ENCODE data around the gene SLC1A1.
A peak's percentile ranks its signal among the peaks of the same experiment; 100 is the strongest.
"Not testable (repeated sequence)": the region's sequence is repeated elsewhere in the genome, so short reads cannot be mapped to it uniquely, and the experiment has no call there.

The SLC1A1 gene

GRCh38 chr9:4579001-4579400 lies 88.7 kb downstream of the SLC1A1 start:
- DNase-seq (ENCODE audit: low spot score) = peak; percentile 30

- no peak for DNase-seq (ENCODE audit: low spot score)
Measured at GRCh38 chr9:4581035-4581760, 90.9 kb downstream of the SLC1A1 start.

- DNase-seq (ENCODE audit: low spot score) = no peak
Measured at GRCh38 chr9:4581861-4582565, 91.7 kb downstream of the SLC1A1 start.

GRCh38 chr9:4583001-4583400 lies 92.7 kb downstream of the SLC1A1 start:
- no peak for DNase-seq (ENCODE audit: low spot score)

- DNase-seq (ENCODE audit: low spot score) = no peak
Measured at GRCh38 chr9:4584636-4585035, 94.4 kb downstream of the SLC1A1 start.

DNA sequence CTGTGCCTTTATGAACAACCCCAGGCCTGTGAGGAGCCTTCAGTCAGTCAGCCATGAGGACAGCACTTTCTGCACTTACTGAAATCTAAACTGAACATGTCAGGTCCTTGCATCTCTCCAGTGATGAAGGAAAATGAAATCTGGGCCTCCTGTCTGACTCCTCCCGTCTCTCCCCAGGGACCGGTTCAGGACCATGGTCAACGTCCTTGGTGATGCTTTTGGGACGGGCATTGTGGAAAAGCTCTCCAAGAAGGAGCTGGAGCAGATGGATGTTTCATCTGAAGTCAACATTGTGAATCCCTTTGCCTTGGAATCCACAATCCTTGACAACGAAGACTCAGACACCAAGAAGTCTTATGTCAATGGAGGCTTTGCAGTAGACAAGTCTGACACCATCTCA lies 94.9 kb downstream of the SLC1A1 start:
- DNase-seq (ENCODE audit: low spot score) = no peak

DNA sequence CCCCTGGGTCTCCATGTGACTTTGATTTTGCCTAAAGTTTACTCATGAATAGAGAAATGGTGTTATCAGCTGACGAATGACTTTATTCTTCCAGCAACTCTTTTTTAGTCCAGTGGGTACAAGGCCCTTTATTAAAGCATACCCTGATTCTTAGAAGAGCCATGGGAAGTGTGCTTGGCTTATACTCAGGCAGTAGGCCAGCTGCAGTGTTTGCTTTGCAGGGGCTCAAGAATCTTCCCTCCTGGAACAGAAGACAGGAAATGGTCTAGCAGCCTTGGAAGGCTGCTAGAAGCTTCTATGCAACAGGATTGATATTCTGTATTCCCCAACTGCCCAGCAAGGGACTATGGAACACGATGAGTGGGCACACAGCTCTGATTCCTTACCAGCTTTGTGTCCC lies 98.5 kb downstream of the SLC1A1 start:
- no peak for DNase-seq (ENCODE audit: low spot score)

DNA sequence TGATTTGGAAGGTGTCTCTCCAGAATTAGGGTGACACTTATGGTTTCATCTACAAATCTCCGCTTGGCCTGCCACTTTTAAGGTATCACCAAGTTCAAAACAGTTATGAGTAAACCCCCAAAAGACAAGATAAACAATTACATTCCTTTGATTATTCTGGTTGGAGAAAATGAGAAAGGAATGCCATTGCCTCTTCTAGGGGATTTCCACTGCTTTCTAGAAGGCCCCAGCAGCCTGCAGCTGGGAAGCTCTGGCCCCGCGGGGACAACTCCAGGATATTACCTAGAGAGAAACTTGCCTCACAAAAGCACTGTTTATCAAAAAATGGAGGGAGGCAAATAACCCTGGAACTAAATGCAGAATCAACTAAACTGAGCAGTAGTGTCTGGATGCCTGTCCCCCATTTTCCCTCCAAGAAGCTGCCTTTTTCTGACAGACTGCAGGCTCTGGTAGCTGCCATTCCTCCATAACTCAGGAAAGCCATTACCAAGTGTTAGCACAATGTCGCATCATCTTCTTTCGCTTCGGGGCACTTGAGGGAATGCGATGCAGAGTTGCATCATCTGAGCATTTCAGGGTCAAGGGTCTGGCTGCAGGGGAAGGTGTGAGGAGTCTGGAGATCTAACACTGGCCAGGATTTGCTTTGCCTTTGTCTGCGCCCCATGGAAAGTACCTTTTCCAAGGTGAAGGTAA lies 100.3 kb downstream of the SLC1A1 start:
- peak; percentile 38 for DNase-seq (ENCODE audit: low spot score)

- DNase-seq (ENCODE audit: low spot score) = no peak
Measured at GRCh38 chr9:4591123-4591500, 100.8 kb downstream of the SLC1A1 start.

DNA sequence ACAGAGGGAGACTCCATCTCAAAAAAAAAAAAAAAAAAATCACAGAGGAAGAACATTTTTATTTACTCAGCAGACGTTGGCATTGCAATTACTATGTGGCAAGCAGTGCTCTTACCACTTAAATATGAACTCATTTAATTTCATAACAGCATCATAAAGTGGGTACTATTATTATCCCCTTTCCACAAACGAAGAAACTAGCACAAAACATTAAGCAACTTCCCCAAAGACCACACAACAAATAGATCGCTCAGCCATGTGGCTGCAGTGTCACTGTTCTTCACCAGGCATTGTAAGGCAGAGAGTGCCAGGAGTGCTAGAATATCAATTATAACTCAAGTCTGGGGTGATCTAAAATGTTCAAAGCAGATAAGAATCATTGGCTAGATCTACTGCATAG lies 102.0 kb downstream of the SLC1A1 start:
- DNase-seq (ENCODE audit: low spot score) = no peak

DNA sequence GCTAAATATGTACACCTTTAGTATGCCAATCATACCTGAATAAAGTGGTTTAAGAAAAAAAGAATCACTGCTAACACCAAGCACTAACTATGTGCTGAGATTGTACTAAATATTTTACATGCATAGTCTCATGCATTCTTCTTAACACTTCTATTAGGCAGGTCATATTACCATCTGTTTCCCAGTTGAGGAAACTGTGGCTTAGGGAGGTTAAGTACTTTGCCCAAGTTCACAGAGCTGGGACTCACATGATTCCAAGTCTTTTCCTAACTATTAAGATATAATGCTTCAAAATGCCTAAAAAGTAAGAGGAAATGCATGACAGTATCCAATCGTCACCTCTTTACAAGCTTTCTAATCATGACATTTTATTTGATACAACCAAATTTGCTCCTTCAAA lies 102.6 kb downstream of the SLC1A1 start:
- peak; percentile 24 for DNase-seq (ENCODE audit: low spot score)

GRCh38 chr9:4594545-4594944 lies 104.3 kb downstream of the SLC1A1 start:
- no peak for DNase-seq (ENCODE audit: low spot score)

GRCh38 chr9:4594994-4595393 lies 104.7 kb downstream of the SLC1A1 start:
- no peak for DNase-seq (ENCODE audit: low spot score)

DNA sequence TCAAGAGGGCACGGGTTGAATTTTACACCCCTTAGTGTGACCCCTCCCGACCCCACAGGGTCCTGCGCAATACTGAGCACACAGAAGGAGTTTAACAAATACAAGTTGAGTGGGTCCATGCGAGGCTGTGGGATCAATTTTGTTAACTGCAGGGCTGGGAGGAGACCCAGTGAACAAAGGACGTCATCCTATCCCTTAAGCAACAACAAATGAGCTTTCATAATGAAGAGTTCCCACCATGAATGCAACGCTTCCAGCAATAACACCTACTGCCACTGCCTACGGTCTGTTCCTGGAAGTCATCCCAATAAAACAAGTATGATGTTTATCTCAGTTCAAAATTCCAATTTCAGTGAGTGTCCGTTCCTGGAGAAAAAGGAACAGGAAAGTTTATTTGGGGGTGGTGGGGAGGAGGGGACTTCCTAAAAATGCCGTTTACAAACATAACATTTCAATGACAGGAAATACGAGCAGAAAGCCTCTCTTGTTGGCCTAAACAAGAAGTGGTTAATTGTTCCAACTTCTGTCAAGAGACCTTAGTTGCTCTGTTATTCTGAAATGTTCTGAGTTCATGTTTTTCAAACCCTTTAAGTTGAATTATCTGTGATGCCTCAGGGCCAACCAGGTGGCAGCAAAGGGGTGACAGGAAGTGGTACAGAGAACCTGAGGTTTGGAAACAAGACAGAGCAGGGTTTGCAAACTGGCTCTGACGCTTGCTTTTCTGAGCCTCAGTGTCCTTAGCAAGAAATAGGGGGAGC lies 106.1 kb downstream of the SLC1A1 start:
- no peak for DNase-seq (ENCODE audit: low spot score)

- no peak for DNase-seq (ENCODE audit: low spot score)
Measured at GRCh38 chr9:4600368-4600767, 110.1 kb downstream of the SLC1A1 start.

DNA sequence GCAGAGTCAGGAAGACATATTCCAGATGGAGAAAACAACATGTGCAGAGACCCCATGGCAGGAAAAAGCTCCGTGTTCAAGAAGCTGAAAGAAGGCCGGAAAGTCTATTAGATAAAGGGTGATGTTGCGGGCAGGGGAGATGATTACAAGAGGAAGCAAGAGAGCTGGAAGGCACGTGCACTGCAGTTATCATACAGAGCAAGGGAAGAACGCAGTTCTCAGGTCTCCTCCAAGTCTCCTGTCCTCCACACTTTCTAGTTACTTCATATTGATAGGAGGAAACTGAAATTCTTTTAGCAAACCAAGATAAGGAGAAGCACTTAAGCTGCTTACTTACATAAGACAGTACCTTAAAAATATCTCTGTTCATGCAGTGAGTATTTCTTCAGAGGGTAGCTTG lies 113.6 kb downstream of the SLC1A1 start:
- DNase-seq (ENCODE audit: low spot score) = no peak

DNA sequence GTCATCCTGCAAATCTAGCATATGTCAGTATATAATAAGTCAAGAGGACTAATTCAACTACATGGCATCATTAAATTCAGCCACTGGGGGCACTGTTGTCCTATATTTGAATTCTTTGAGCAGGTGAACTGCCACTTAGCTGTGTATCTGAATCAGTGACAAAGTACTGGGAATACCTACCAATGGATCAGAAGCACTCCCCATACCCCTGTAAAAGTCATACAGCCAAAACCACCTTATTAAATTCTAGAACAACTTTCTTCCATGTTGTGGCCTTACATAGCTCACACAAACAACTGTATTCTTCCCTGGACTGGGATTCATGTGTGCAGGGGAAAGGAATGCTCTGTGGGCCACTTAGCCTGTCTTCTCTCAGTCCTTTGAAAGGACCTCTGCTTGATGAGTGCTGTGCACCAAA lies 114.4 kb downstream of the SLC1A1 start:
- peak; percentile 67 for DNase-seq (ENCODE audit: low spot score)

DNA sequence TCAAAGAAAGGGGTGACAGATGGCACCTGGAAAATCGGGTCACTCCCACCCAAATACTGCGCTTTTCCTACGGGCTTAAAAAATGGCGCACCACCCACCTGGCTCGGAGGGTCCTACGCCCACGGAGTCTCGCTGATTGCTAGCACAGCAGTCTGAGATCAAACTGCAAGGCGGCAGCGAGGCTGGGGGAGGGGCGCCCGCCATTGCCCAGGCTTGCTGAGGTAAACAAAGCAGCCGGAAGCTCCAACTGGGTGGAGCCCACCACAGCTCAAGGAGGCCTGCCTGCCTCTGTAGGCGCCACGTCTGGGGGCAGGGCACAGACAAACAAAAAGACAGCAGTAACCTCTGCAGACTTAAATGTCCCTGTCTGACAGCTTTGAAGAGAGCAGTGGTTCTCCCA lies 115.8 kb downstream of the SLC1A1 start:
- not testable (repeated sequence) for DNase-seq (ENCODE audit: low spot score)

DNA sequence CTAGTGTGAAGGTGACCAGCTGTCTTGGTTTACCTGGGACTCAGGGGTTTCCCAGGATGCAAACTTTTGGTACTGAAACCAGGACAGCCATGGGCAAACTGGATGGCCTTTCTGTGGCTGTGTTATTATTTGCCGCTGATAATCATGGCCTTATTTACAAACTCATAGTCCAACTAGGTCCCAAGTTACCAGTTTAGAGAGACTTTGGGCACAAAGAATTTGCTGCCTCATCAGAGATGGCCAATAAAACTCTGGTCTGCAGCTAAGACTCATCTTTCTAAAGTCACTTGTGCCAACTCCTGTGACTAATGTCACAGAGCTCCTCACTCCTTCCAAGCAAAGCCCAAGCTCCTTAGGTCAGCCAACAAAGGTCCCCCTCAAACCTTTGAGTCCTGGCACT lies 124.4 kb downstream of the SLC1A1 start:
- DNase-seq (ENCODE audit: low spot score) = no peak

DNA sequence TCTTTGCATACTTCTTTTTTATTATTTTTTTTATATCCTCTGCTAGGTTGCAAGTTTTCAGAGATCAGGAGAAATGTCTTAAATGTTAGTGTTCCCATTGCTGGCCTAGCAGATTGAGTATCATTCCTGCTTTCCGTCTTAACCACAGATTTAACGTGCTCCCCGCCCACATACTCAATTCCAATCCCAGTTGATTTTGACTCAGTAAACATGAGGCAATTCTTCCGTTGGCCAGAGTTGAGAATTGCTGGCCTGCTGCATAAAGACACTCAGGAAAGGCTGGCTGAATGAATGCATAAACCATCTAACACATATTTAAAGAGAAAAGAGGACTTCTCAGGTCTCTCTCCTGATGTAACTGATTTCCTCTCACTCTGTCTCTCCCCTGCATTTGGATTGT lies 125.0 kb downstream of the SLC1A1 start:
- DNase-seq (ENCODE audit: low spot score) = peak; percentile 86

GRCh38 chr9:4615778-4616177 lies 125.5 kb downstream of the SLC1A1 start:
- DNase-seq (ENCODE audit: low spot score) = no peak

DNA sequence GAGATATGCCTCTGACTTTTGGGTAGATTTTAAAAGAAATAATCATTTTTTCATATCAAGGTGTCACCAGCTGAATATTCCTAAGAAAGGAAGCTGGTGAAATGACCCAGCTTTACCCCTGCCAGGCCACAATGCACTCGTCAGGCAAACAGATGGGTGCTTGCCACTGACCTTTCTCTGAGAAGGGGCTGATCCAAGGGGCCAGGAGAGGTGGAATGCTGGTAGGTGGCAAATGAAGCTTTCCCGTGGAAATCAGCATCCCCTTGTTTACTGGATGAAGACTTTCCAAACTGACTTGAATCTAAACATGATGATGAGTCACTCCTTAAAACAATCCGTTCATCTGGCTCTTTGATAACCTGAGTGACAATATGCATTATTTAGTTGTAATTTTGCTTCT lies 127.5 kb downstream of the SLC1A1 start:
- no peak for DNase-seq (ENCODE audit: low spot score)

DNA sequence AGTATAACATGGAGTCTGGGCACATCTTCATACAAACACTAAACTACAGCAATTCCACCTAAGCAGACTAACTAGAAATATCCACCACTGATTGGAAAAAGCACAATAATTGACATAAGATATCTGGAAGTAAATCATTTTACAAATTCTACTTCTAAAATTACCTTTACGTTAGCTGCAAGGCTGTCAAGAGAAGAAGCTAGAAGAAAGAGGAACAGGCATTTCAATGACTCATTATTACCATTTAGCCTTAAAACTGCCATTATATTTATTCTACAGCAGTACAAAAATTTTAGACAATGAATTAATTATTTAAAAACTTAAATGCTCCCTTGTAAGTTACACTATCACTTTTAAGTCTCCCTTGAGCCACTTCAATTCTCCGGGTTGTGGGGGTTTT lies 128.4 kb downstream of the SLC1A1 start:
- no peak for DNase-seq (ENCODE audit: low spot score)

All from GM03348 (cell line).